Measurements from ENCODE around the gene INPP4B.
"Not testable (repeated sequence)": the region's sequence is repeated elsewhere in the genome, so short reads cannot be mapped to it uniquely, and the experiment has no call there.

The INPP4B gene

GRCh38 chr4:142671516-142671915 is 174.6 kb downstream of the INPP4B start:
- DNase-seq, result no peak

- no peak for DNase-seq
Measured at GRCh38 chr4:142663828-142664227, 182.3 kb downstream of the INPP4B start.

GRCh38 chr4:142660728-142661127 is 185.4 kb downstream of the INPP4B start:
- no peak for DNase-seq

DNA sequence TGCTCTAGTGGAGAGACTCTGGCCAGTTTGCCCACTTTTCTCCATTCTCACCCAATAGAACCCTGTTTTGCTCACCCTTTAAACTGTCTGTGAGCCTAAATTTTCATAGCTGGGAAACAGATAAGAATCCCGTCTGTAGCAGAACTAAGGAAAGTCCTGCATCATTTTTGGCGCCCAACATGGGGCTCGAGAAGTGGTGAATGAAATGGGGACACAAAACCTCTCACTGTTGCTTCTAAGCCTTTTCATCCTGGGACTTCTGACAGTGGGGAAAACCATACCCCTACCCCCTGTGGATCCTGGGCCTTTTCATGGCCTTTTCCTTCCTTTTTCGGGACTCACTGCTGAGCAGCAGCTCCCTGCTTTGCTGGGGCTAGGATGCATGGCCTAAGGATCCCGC is 189.9 kb downstream of the INPP4B start:
- DNase-seq, result no peak

- no peak for DNase-seq
Measured at GRCh38 chr4:142648378-142648777, 197.7 kb downstream of the INPP4B start.

DNA sequence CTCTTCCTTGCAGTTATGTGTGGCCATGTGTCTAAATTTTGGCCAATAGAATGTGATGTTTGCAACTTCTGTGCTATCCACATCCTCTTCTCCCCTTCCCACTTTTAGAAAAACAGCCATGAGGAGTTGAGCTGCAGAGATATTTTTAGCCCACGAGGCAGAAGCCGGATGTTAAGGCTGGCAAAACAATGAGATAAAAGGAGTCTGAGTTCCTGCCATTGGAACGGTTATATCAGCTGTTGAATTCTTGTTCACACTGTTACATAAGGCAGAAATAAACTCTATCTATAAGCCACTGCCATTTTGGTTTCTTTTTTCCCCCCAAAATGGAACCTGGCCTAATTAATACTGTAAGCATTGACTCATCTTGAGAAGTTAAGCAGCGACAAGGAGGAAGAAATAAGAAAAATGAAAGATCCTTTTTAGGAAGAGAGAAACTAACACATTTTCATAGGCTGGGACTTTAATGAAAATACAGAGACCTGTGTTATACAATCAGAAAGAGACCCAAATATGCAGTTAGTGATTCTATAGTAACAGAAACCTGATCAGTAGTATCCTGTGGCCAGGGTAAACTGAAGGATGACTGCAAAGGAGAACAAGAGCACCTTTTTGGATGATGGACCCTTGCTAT is 200.5 kb downstream of the INPP4B start:
- DNase-seq, result no peak

- DNase-seq, result not testable (repeated sequence)
Measured at GRCh38 chr4:142644628-142645027, 201.5 kb downstream of the INPP4B start.

GRCh38 chr4:142637614-142638013 is 208.5 kb downstream of the INPP4B start:
- no peak for DNase-seq

- no peak for DNase-seq
Measured at GRCh38 chr4:142631836-142632235, 214.3 kb downstream of the INPP4B start.

DNA sequence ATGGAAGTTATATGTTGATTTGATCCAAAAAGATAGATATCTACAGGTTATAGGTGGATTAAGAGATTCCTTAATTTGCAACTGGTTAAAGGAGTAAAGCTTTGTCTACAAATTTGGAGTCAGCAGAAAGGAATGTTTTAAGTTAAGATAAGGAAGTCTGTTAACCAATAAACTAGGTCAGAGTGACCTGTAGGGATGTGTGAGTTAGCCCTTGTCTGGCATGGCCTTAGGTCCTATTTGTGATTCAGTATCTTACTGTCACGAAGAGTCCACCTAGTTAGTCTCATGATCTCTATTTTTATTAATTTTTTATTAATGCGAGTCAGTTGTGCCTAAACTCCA is 230.8 kb downstream of the INPP4B start:
- no peak for DNase-seq

GRCh38 chr4:142614621-142615323 is 231.3 kb downstream of the INPP4B start:
- DNase-seq, result no peak

DNA sequence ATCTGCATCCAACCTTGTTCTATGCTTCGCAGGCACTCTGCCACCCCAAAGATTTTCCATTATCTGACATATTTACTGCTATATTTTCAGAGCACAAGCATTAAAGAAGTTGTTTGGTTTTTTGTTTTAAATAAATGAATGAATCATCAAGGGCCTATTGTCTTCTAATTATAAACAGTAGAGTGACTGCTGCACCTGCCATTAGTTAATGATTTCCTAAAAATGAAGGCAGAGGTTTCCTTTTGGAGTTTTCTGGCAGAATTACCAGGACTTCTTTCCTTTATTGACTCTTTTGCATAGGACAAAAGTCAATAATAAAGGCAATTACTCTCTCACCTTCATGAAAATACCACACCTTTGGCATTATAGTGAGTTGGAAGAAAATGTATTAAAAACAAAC is 238.1 kb downstream of the INPP4B start:
- DNase-seq, result no peak

- no peak for DNase-seq
Measured at GRCh38 chr4:142600952-142601351, 245.1 kb downstream of the INPP4B start.

GRCh38 chr4:142598132-142598531 is 248.0 kb downstream of the INPP4B start:
- DNase-seq, result no peak

GRCh38 chr4:142596595-142596994 is 249.5 kb downstream of the INPP4B start:
- DNase-seq, result no peak

DNA sequence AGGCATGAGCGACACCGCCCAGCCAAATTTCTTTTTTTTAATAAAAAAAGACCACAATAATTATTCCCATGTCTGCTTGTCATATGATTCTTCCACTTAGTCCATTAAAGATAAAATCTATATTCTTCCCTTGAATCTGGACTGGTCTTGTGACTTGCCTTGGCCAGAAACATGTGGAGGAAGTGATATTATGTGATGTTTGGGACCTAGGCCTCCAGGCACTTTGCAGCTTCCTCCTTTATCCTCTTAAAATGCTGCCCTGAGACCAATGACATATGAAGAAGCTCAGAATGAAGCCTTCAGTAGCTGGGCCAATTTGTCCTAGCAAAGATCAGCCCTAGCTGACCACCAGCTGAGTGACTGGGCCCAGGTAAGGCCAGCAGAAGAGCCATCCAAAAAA is 250.0 kb downstream of the INPP4B start:
- DNase-seq, result no peak

GRCh38 chr4:142595222-142595871 is 250.8 kb downstream of the INPP4B start:
- no peak for DNase-seq

DNA sequence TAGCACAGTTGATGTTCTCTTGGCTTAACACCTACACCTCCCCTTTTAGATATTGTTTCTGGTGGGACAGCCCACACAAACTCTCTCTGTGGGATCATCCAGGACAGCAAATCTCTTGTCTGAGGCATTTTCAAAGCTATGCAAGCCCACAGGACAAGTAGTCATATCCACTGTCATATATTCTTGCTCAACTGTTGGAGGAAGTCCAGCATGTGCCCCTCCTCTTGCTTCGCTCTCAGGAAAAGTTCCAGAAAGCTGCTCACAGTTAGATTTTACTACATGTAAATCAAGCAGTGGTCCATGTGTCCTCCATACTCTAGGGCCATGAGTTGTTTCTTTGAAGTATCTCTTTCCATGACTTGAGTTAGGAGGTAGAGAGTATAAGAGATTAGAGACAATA is 260.7 kb downstream of the INPP4B start:
- no peak for DNase-seq

DNA sequence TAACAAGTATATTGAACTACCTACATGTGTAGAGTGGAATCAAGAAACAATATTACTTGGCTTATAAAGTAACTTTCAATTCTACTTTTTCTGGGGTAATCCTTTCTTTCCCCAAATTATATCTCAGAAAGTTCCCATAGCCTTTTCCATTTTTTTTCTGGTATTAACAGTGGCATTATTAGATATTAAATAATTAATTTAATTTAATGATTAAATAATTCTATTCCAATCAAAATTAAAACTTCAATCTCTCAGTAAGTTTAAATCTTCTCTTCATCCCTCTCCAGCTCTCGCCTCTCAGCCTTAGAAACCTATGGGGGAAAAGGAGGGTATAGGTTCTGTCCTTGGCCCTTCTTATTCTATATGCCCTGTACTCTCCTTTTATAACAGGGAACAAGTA is 262.4 kb downstream of the INPP4B start:
- DNase-seq, result no peak

DNA sequence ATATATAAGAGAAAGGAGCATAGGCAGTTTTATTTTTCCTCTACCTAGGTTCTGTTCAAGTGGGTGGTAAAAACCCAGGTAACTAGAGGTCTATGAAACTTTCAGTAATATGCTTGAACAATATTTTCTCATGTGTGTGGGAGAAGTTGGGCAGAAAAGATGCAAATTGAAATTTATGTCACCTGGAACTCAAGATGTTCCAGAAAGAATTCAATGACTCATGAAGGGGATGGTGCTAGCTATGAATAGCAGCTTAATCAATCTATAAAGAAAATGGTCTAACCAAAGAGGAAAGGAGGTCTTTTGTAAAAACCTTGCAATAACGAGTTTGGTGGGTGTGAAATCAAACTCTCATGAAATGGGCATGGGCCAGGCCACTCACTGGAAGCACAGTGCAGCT is 263.8 kb downstream of the INPP4B start:
- DNase-seq, result no peak

- no peak for DNase-seq
Measured at GRCh38 chr4:142581881-142582280, 264.2 kb downstream of the INPP4B start.

DNA sequence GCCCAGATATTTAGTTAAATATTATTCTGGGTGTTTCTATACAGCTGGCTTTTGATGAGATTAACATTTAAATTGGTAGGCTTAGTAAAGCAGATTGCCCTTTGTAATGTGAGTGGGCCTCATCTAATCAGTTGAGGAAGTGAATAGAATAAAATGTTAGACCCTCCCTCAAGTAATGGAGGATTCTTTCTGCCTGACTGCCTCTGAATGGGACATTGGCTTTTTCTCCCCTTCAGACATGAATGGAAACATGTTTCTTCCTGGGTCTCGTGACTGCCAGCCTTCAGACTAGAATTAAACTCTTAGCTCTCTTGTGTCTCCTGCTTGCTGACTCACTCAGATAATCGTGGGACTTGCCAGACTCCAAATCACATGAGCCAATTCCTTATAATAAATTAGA is 266.7 kb downstream of the INPP4B start:
- DNase-seq, result no peak

DNA sequence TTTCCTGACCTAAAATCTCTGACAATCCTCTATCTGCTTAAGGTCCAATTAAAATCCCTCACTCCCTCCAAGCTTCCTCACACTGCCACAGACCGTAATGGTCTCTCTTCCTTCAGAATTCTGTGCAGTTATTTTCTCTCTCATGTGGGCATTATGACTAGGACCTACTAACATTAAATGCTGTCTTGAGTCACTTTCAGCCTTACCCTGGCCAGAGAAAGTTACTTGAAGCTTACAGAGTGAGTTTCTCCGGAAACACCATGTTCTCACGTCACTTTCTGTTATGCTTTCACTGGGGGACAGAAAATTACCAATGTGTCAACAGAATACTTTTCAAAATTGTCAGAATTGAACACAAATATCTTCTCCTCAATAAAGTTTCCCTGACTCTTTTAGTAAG is 271.8 kb downstream of the INPP4B start:
- DNase-seq, result no peak

DNA sequence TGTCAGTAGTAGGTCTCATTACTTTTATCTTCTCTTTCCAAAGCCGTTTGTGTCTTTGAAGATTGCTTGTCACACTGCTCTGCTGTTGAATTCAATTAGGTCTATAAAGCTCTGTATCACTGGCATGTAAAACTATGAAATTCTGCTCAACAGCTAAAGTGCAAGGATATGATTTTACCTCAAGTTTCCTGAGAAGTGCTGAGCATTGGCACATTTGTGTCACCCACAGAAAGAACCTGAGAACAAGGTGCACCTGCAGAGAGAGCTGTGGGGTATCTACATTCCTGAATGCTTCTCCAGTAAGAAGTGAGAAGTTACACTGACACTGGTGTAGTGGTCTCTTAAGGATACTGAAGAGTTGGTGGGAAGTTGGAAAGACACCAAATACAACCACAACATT is 274.0 kb downstream of the INPP4B start:
- DNase-seq, result no peak

All from NCI-H526 treated with DMSO at 0.1 percent for 48 hours (cell line).